ENCODE results near the gene CHCHD6.

DNA sequence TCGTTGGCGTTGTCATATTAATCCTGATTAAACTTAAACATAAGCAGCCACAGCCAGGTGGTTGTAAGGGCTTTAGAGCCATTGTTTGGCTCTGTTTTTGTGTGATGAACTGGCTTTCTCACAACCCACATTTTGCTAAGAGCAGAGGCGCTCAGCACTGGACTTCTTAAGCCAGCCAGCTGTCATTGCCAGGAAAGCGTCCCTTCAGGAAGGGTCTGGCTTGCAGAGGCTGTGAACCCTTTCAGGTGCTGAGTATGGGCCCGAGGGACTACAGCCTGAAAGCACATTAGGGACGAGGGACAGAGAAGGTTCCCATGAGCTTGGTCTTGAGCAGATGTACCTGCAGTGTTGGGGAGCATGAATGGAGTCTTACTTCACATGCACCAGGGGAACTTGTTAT, 112.3 kb downstream of the CHCHD6 start:
- TF ChIP-seq, protein P1, sequence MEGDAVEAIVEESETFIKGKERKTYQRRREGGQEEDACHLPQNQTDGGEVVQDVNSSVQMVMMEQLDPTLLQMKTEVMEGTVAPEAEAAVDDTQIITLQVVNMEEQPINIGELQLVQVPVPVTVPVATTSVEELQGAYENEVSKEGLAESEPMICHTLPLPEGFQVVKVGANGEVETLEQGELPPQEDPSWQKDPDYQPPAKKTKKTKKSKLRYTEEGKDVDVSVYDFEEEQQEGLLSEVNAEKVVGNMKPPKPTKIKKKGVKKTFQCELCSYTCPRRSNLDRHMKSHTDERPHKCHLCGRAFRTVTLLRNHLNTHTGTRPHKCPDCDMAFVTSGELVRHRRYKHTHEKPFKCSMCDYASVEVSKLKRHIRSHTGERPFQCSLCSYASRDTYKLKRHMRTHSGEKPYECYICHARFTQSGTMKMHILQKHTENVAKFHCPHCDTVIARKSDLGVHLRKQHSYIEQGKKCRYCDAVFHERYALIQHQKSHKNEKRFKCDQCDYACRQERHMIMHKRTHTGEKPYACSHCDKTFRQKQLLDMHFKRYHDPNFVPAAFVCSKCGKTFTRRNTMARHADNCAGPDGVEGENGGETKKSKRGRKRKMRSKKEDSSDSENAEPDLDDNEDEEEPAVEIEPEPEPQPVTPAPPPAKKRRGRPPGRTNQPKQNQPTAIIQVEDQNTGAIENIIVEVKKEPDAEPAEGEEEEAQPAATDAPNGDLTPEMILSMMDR (IDR thresholded peaks at IDR 0.05; ENCODE audit: low read depth, low read length, missing input control), result no peak
- TF ChIP-seq SP1 (IDR thresholded peaks at IDR 0.05) (no peak), RAD21 (IDR thresholded peaks at IDR 0.05) (no peak), JUND (IDR thresholded peaks at IDR 0.05) (no peak), EGR1 (IDR thresholded peaks at IDR 0.05; ENCODE audit: low read depth in 2 of 2) (no peak), FOXA1 (IDR thresholded peaks at IDR 0.05) (no peak), FOXA2 (IDR thresholded peaks at IDR 0.05) (no peak), TAF1 (conservative IDR thresholded peaks at IDR 0.05) (no peak), YY1 (IDR thresholded peaks at IDR 0.05) (no peak), NR2F2 (IDR thresholded peaks at IDR 0.05) (no peak)
- TF ChIP-seq, protein P2, sequence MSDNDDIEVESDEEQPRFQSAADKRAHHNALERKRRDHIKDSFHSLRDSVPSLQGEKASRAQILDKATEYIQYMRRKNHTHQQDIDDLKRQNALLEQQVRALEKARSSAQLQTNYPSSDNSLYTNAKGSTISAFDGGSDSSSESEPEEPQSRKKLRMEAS (IDR thresholded peaks at IDR 0.05), result no peak
- TF ChIP-seq, protein P3, sequence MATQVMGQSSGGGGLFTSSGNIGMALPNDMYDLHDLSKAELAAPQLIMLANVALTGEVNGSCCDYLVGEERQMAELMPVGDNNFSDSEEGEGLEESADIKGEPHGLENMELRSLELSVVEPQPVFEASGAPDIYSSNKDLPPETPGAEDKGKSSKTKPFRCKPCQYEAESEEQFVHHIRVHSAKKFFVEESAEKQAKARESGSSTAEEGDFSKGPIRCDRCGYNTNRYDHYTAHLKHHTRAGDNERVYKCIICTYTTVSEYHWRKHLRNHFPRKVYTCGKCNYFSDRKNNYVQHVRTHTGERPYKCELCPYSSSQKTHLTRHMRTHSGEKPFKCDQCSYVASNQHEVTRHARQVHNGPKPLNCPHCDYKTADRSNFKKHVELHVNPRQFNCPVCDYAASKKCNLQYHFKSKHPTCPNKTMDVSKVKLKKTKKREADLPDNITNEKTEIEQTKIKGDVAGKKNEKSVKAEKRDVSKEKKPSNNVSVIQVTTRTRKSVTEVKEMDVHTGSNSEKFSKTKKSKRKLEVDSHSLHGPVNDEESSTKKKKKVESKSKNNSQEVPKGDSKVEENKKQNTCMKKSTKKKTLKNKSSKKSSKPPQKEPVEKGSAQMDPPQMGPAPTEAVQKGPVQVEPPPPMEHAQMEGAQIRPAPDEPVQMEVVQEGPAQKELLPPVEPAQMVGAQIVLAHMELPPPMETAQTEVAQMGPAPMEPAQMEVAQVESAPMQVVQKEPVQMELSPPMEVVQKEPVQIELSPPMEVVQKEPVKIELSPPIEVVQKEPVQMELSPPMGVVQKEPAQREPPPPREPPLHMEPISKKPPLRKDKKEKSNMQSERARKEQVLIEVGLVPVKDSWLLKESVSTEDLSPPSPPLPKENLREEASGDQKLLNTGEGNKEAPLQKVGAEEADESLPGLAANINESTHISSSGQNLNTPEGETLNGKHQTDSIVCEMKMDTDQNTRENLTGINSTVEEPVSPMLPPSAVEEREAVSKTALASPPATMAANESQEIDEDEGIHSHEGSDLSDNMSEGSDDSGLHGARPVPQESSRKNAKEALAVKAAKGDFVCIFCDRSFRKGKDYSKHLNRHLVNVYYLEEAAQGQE (IDR thresholded peaks at IDR 0.05), result no peak
- TF ChIP-seq, protein P4, sequence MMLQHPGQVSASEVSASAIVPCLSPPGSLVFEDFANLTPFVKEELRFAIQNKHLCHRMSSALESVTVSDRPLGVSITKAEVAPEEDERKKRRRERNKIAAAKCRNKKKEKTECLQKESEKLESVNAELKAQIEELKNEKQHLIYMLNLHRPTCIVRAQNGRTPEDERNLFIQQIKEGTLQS (IDR thresholded peaks at IDR 0.05), result no peak
- TF ChIP-seq, protein P5, sequence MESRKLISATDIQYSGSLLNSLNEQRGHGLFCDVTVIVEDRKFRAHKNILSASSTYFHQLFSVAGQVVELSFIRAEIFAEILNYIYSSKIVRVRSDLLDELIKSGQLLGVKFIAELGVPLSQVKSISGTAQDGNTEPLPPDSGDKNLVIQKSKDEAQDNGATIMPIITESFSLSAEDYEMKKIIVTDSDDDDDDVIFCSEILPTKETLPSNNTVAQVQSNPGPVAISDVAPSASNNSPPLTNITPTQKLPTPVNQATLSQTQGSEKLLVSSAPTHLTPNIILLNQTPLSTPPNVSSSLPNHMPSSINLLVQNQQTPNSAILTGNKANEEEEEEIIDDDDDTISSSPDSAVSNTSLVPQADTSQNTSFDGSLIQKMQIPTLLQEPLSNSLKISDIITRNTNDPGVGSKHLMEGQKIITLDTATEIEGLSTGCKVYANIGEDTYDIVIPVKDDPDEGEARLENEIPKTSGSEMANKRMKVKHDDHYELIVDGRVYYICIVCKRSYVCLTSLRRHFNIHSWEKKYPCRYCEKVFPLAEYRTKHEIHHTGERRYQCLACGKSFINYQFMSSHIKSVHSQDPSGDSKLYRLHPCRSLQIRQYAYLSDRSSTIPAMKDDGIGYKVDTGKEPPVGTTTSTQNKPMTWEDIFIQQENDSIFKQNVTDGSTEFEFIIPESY (IDR thresholded peaks at IDR 0.05), result no peak

Data from liver (tissue), 3 donors.